Keratinocyte (primary cell): ENCODE results near the gene FUCA2. TPM values are rescaled to one million over a fixed set of nuclear protein-coding genes. Genes with fewer than 3 reads are reported as not detected.

Experiments
- DNase-seq: peaks from one replicate; pipeline ENCODE4 v3.0.0-alpha.2; 2011; ENCODE audit warnings: low read depth, missing footprints, low spot score
- FAIRE-seq: peaks from 2 replicates; lab custom pipeline; 2011; peaks lifted over from hg19 to GRCh38; lab: Jason Lieb, UNC
- H2AFZ ChIP-seq: 2 replicates; pipeline ENCODE4 v1.6.0; 2012; ENCODE audit warnings: low read length, control low read depth, inconsistent platforms; ENCODE audit not compliant: control insufficient read depth
- H3K27ac ChIP-seq: 2 replicates; pipeline ENCODE4 v1.5.1; 2011; ENCODE audit warnings: low read length; ENCODE audit not compliant: control insufficient read depth, insufficient read depth
- H3K27me3 ChIP-seq: 3 replicates; pipeline ENCODE4 v1.6.0; 2011; ENCODE audit warnings: low read length; ENCODE audit not compliant: control insufficient read depth, insufficient read depth; ENCODE audit errors: extremely low read depth
- H3K36me3 ChIP-seq, 2 experiments: 2 replicates in 1 of 2; 3 replicates in 1 of 2; pipeline ENCODE4 v1.5.1; 2011; ENCODE audit warnings: low read length in 2 of 2, mild to moderate bottlenecking in 1 of 2; ENCODE audit not compliant: control insufficient read depth in 2 of 2, insufficient read depth in 2 of 2; ENCODE audit errors: extremely low read depth in 1 of 2
- H3K4me1 ChIP-seq: 3 replicates; pipeline ENCODE4 v1.5.1; 2011; ENCODE audit warnings: low read length; ENCODE audit not compliant: control insufficient read depth, insufficient read depth; ENCODE audit errors: extremely low read depth
- H3K4me2 ChIP-seq: 3 replicates; pipeline ENCODE4 v1.6.0; 2011; ENCODE audit warnings: low read depth, low read length; ENCODE audit not compliant: control insufficient read depth, insufficient read depth; ENCODE audit errors: extremely low read depth
- H3K4me3 ChIP-seq, 3 experiments: fragments of 200-600 bp in 1 of 3; sonication (generic) in 1 of 3; 2 replicates in 2 of 3; 3 replicates in 1 of 3; pipeline ENCODE4 v1.5.1; 2011 to 2016; ENCODE audit warnings: low read length in 3 of 3, mild to moderate bottlenecking in 3 of 3, control low read depth in 2 of 3, inconsistent platforms in 1 of 3, low read depth in 1 of 3, mixed read lengths in 1 of 3, mixed run types in 1 of 3, moderate library complexity in 1 of 3; ENCODE audit not compliant: control insufficient read depth in 2 of 3, insufficient read depth in 2 of 3; ENCODE audit errors: extremely low read depth in 1 of 3
- H3K79me2 ChIP-seq: 2 replicates; pipeline ENCODE4 v1.6.0; 2012; ENCODE audit warnings: low read length; ENCODE audit not compliant: control insufficient read depth, insufficient read depth
- H3K9ac ChIP-seq: 3 replicates; pipeline ENCODE4 v1.6.0; 2011; ENCODE audit warnings: low read length; ENCODE audit not compliant: control insufficient read depth, insufficient read depth; ENCODE audit errors: extremely low read depth
- H3K9me1 ChIP-seq: 3 replicates; pipeline ENCODE4 v1.6.0; 2011; ENCODE audit warnings: low read length; ENCODE audit not compliant: control insufficient read depth, insufficient read depth; ENCODE audit errors: extremely low read depth
- H3K9me3 ChIP-seq: 2 replicates; pipeline ENCODE4 v1.5.1; 2012; ENCODE audit warnings: low read depth, low read length; ENCODE audit not compliant: control insufficient read depth
- H4K20me1 ChIP-seq: 3 replicates; pipeline ENCODE4 v1.6.0; 2011; ENCODE audit warnings: low read length; ENCODE audit not compliant: control insufficient read depth, insufficient read depth; ENCODE audit errors: extremely low read depth
- EZH2 ChIP-seq: IDR thresholded peaks from one replicate; pipeline ENCODE4 v1.6.1; 2012; ENCODE audit warnings: inconsistent platforms, mild to moderate bottlenecking, low read length, moderate library complexity
- dilution Hi-C: fragments of 300-500 bp; cut with MboI; formaldehyde crosslinking; loops from one replicate; pipeline ENCODE4 v1.7.0; 2020; ENCODE audit warnings: low sequenced_read_pairs; ENCODE audit not compliant: extremely low pct_ligation_motif_present
- polyA plus RNA-seq, 5 experiments: library from polyadenylated mRNA; depleted of rRNA in 3 of 5; stranded (reverse) in 3 of 5; stranded (forward) in 1 of 5; unstranded in 1 of 5; fragments of >200 nt; gene quantifications; 1 replicate in 1 of 5; 2 replicates in 3 of 5; 3 replicates in 1 of 5; pipeline versions ENCODE4 v1.2.1 to v1.2.3, GENCODE V29; 2011 to 2012; ENCODE audit warnings: missing spikeins in 2 of 5, low read depth in 1 of 5, low replicate concordance in 1 of 5
- TF ChIP-seq, protein P1 (sequence below), 3 experiments: IDR thresholded peaks in 1 of 3; conservative IDR thresholded peaks in 1 of 3; optimal IDR thresholded peaks in 1 of 3; 2 replicates in 2 of 3; 3 replicates in 1 of 3; pipeline versions ENCODE3 to v1.5.1; 2011; ENCODE audit warnings: low read length in 3 of 3, mild to moderate bottlenecking in 3 of 3, moderate library complexity in 2 of 3, control low read depth in 1 of 3, inconsistent platforms in 1 of 3; ENCODE audit not compliant: insufficient read depth in 2 of 3; ENCODE audit errors: extremely low read depth in 1 of 3

Gene FUCA2
- polyA plus RNA-seq, 1 donor (not counting 4 experiments of a cell fraction or from before 2014, with no cell fraction given), result 12.5 TPM

DNA sequence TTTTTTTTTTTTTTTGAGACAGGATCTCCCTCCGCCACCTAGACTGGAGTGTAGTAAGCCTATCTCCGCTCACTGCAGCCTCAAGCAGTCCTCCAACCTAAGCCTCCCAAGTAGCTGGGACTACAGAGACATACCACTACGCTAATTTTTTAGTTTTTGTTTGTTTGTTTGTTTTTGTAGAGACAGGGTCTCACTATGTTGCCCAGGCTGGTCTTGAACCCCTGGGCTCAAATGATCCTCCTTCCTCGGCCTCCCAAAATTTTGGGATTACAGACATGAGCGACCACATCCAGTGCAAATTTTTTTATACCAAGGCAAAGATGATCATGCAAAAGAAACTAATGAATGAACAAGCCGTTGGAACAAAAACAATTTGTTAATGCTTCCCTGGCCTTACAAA, 5.3 kb downstream of the FUCA2 start:
- Histone ChIP-seq H3K27ac (no peak overlapping the region), H3K9me3 (no peaks in the 10 kb centered on the region), H3K36me3 (no peaks in the 10 kb centered on the region), H3K27me3 (no peaks in the 10 kb centered on the region), H2AFZ (no peak overlapping the region), H3K4me3 (no peak overlapping the region), H4K20me1 (no peaks in the 10 kb centered on the region), H3K4me1 (peaks cover 7% of the 10 kb centered on the region), H3K4me2 (no peak overlapping the region), H3K79me2 (no peaks in the 10 kb centered on the region), H3K9ac (no peak overlapping the region), H3K9me1 (no peaks in the 10 kb centered on the region)
- dilution Hi-C loops, result no loop called here
- FAIRE-seq (no peak), DNase-seq (no peak)
- TF ChIP-seq EZH2, result no peak
- TF ChIP-seq, protein P1, sequence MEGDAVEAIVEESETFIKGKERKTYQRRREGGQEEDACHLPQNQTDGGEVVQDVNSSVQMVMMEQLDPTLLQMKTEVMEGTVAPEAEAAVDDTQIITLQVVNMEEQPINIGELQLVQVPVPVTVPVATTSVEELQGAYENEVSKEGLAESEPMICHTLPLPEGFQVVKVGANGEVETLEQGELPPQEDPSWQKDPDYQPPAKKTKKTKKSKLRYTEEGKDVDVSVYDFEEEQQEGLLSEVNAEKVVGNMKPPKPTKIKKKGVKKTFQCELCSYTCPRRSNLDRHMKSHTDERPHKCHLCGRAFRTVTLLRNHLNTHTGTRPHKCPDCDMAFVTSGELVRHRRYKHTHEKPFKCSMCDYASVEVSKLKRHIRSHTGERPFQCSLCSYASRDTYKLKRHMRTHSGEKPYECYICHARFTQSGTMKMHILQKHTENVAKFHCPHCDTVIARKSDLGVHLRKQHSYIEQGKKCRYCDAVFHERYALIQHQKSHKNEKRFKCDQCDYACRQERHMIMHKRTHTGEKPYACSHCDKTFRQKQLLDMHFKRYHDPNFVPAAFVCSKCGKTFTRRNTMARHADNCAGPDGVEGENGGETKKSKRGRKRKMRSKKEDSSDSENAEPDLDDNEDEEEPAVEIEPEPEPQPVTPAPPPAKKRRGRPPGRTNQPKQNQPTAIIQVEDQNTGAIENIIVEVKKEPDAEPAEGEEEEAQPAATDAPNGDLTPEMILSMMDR (optimal IDR thresholded peaks at IDR 0.05 in 1 of 3, IDR thresholded peaks at IDR 0.05 in 1 of 3, conservative IDR thresholded peaks at IDR 0.05 in 1 of 3; ENCODE audit: extremely low read depth in 1 of 3, insufficient read depth in 2 of 3, low read length in 3 of 3), result no peak

DNA sequence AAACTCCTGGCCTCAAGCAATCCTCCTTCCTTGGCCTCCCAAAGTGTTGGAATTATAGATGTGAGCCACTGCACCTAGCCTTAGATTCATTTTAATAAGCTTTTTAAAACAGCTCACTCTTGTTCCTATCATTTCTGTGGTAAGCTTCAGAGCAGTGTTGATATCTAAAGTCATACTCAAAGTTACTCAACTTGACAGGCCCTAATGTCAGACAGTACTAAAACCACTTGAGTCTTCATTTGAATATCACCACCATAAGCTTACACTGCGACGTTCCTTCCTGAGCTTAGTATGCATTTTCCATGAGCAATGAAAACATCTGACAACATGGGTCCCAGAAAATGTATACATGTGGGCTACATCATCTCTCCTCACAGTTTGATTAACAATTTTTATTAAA, 6.0 kb downstream of the FUCA2 start:
- Histone ChIP-seq H4K20me1 (no peaks in the 10 kb centered on the region), H3K4me2 (no peak overlapping the region), H3K9ac (no peak overlapping the region), H3K9me1 (no peaks in the 10 kb centered on the region), H3K36me3 (no peaks in the 10 kb centered on the region), H3K27ac (no peak overlapping the region), H3K9me3 (no peaks in the 10 kb centered on the region), H2AFZ (no peak overlapping the region), H3K79me2 (no peaks in the 10 kb centered on the region), H3K4me1 (peaks cover under 1% of the 10 kb centered on the region), H3K4me3 (no peak overlapping the region), H3K27me3 (no peaks in the 10 kb centered on the region)
- no peak for FAIRE-seq
- DNase-seq, result no peak
- dilution Hi-C loops, result no loop called here
- TF ChIP-seq EZH2, result no peak
- TF ChIP-seq, protein P1 (optimal IDR thresholded peaks at IDR 0.05 in 1 of 3, IDR thresholded peaks at IDR 0.05 in 1 of 3, conservative IDR thresholded peaks at IDR 0.05 in 1 of 3; ENCODE audit: extremely low read depth in 1 of 3, insufficient read depth in 2 of 3, low read length in 3 of 3), result no peak
